ENCODE data around the gene TDRD12.
A peak's percentile ranks its signal among the peaks of the same experiment; 100 is the strongest.

TDRD12 gene

DNA sequence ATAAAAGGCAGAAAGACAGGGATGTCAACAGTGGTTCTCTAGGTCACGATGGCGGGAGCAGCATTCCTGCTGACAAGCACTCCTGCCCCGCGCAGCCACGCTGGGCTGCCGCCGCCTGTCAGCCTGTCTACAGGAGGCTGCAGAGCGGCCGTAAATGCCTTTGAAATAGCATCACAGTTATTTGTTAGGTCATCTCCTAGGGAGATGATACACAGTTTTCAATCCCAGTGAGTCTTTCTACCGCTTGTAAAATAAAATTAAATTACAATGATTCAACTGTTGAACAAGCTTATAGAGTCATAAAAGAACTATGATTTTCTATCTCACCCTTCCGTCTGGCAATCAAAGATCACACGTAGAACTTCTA lies 157.3 kb downstream of the TDRD12 start:
- in situ Hi-C loops (cut with HindIII; ENCODE audit: low sequenced_read_pairs), result no loop called here
- TF ChIP-seq, protein P1, sequence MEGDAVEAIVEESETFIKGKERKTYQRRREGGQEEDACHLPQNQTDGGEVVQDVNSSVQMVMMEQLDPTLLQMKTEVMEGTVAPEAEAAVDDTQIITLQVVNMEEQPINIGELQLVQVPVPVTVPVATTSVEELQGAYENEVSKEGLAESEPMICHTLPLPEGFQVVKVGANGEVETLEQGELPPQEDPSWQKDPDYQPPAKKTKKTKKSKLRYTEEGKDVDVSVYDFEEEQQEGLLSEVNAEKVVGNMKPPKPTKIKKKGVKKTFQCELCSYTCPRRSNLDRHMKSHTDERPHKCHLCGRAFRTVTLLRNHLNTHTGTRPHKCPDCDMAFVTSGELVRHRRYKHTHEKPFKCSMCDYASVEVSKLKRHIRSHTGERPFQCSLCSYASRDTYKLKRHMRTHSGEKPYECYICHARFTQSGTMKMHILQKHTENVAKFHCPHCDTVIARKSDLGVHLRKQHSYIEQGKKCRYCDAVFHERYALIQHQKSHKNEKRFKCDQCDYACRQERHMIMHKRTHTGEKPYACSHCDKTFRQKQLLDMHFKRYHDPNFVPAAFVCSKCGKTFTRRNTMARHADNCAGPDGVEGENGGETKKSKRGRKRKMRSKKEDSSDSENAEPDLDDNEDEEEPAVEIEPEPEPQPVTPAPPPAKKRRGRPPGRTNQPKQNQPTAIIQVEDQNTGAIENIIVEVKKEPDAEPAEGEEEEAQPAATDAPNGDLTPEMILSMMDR (IDR thresholded peaks at IDR 0.05; ENCODE audit: low read depth, low read length), result no peak
- no peak overlapping the region for H3K4me3 ChIP-seq (ENCODE audit: low read depth, low read length)
- DNase-seq (ENCODE audit: low read depth, low spot score), result peak; percentile 82

Measured in astrocyte of the spinal cord (primary cell).